GM23338 (cell line): ENCODE results near the gene CACNA2D1. TPM values are rescaled to one million over a fixed set of nuclear protein-coding genes. Genes with fewer than 3 reads are reported as not detected.

Source experiments
- CTCF ChIP-seq, 2 experiments: fragments of 200-600 bp in 1 of 2; sonication (generic) in 1 of 2; conservative IDR thresholded peaks; 2 replicates each; pipeline versions ENCODE4 v1.5.1 to v1.6.1; 2016 to 2017; ENCODE audit warnings: antibody characterized with exemption in 2 of 2, low read depth in 2 of 2, mild to moderate bottlenecking in 2 of 2, moderate library complexity in 1 of 2
- EZH2 ChIP-seq: fragments of 200-600 bp; sonication (generic); IDR thresholded peaks from one replicate; pipeline ENCODE4 v1.8.0; 2017; ENCODE audit warnings: antibody characterized with exemption, mild to moderate bottlenecking, low read depth; ENCODE audit not compliant: unreplicated experiment
- EZH2phosphoT487 ChIP-seq: fragments of 200-600 bp; sonication (generic); IDR thresholded peaks from one replicate; pipeline ENCODE4 v1.8.1; 2018; ENCODE audit warnings: antibody characterized with exemption; ENCODE audit not compliant: unreplicated experiment
- JUNB ChIP-seq: IDR thresholded peaks from one replicate; pipeline ENCODE4 v1.6.1; 2016; ENCODE audit warnings: antibody characterized with exemption; ENCODE audit not compliant: unreplicated experiment
- NANOG ChIP-seq: IDR thresholded peaks from 2 replicates; pipeline ENCODE4 v1.6.1; 2016; ENCODE audit warnings: antibody characterized with exemption, borderline replicate concordance
- REST ChIP-seq: IDR thresholded peaks from one replicate; pipeline ENCODE4 v1.6.1; 2018; ENCODE audit warnings: antibody characterized with exemption; ENCODE audit not compliant: unreplicated experiment
- STAT1 ChIP-seq: IDR thresholded peaks from one replicate; pipeline ENCODE4 v1.6.1; 2016; ENCODE audit warnings: antibody characterized with exemption; ENCODE audit not compliant: unreplicated experiment
- ZNF114 ChIP-seq: fragments of 250-450 bp; sonication (Bioruptor Pico); IDR thresholded peaks from 2 replicates; pipeline ENCODE4 v1.5.0; 2020; ENCODE audit warnings: mild to moderate bottlenecking, moderate library complexity
- ZNF331 ChIP-seq: fragments of 250-450 bp; sonication (Bioruptor Pico); IDR thresholded peaks from 2 replicates; pipeline ENCODE4 v1.5.0; 2020; ENCODE audit warnings: low read depth, mild to moderate bottlenecking, moderate library complexity
- ZNF462 ChIP-seq: fragments of 250-450 bp; sonication (Bioruptor Pico); IDR thresholded peaks from 2 replicates; pipeline ENCODE4 v1.5.0; 2020; ENCODE audit warnings: mild to moderate bottlenecking, moderate library complexity
- polyA plus RNA-seq: library from polyadenylated mRNA; unstranded; fragments of >200 nt; fragmentation: Nextera tagmentation; extraction: Ambion mirVana; gene quantifications from 2 replicates; pipeline ENCODE4 v1.2.1, GENCODE V29; 2016
- total RNA-seq: library from RNA; depleted of rRNA; stranded (reverse); fragments of >200 nt; shearing (Covaris generic); gene quantifications from 2 replicates; pipeline ENCODE4 v1.2.3, GENCODE V29; 2014

CACNA2D1 gene
- total and polyA plus RNA-seq, 2 experiments from 2014 or later: 7.0 to 20.4 TPM

GRCh38 chr7:81990395-81990794, 453.2 kb downstream of the CACNA2D1 start (continued):
- no peak for TF ChIP-seq ZNF462 (CRISPR knock-in tag)
- no peak for TF ChIP-seq ZNF331 (CRISPR knock-in tag)
- TF ChIP-seq REST: no peak
- TF ChIP-seq ZNF114: no peak
- no peak for TF ChIP-seq EZH2
- TF ChIP-seq EZH2phosphoT487: no peak
- TF ChIP-seq NANOG: no peak
- no peak for TF ChIP-seq JUNB
- TF ChIP-seq STAT1: no peak
- no peak for TF ChIP-seq CTCF (conservative IDR thresholded peaks at IDR 0.05; ENCODE audit: low read depth in 2 of 2)
